MM.1S (cell line): ENCODE results near the gene PM20D2.

Experiments used
- DNase-seq: peaks from one replicate; pipeline ENCODE4 v3.0.0-alpha.2; 2015
- H2AFZ ChIP-seq: fragments of 300-600 bp; sonication (generic); 2 replicates; pipeline ENCODE4 v1.6.0; 2016; ENCODE audit warnings: antibody characterized with exemption, low read length
- H3F3A ChIP-seq: fragments of 300-600 bp; sonication (generic); 2 replicates; pipeline ENCODE4 v1.6.1; 2016; ENCODE audit warnings: mild to moderate bottlenecking, antibody characterized with exemption, low read length, moderate library complexity, mixed read lengths; ENCODE audit not compliant: insufficient read depth
- H3K27ac ChIP-seq: fragments of 300-600 bp; sonication (generic); 2 replicates; pipeline ENCODE4 v1.5.1; 2016; ENCODE audit warnings: mild to moderate bottlenecking, low read length
- H3K27me3 ChIP-seq: fragments of 300-600 bp; sonication (generic); replicated peaks from 2 replicates; pipeline ENCODE4 v1.6.0; 2016; ENCODE audit warnings: low read length; ENCODE audit not compliant: insufficient read depth
- H3K36me3 ChIP-seq: fragments of 300-600 bp; sonication (generic); replicated peaks from 2 replicates; pipeline ENCODE4 v1.6.1; 2016; ENCODE audit warnings: mild to moderate bottlenecking, low read length, mixed read lengths; ENCODE audit not compliant: insufficient read depth
- H3K4me1 ChIP-seq: fragments of 300-600 bp; sonication (generic); 2 replicates; pipeline ENCODE4 v1.6.1; 2016; ENCODE audit warnings: low read length, mixed read lengths
- H3K4me2 ChIP-seq: fragments of 300-600 bp; sonication (generic); 2 replicates; pipeline ENCODE4 v1.6.0; 2016; ENCODE audit warnings: low read depth, low read length
- H3K4me3 ChIP-seq: fragments of 300-600 bp; sonication (generic); 2 replicates; pipeline ENCODE4 v1.5.1; 2016; ENCODE audit warnings: low read length, mixed read lengths
- H3K79me2 ChIP-seq: fragments of 300-600 bp; sonication (generic); 2 replicates; pipeline ENCODE4 v1.6.1; 2016; ENCODE audit warnings: mixed run types, low read length, mixed read lengths
- H3K9ac ChIP-seq: fragments of 300-600 bp; sonication (generic); 2 replicates; pipeline ENCODE4 v1.6.1; 2016; ENCODE audit warnings: low read length, mixed read lengths
- H3K9me2 ChIP-seq: fragments of 300-600 bp; sonication (generic); replicated peaks from 2 replicates; pipeline ENCODE4 v1.6.1; 2016; ENCODE audit warnings: mild to moderate bottlenecking, low read length, mixed read lengths; ENCODE audit not compliant: insufficient read depth
- H3K9me3 ChIP-seq: fragments of 300-600 bp; sonication (generic); replicated peaks from 2 replicates; pipeline ENCODE4 v1.6.1; 2016; ENCODE audit warnings: mild to moderate bottlenecking, low read length, mixed read lengths; ENCODE audit not compliant: insufficient read depth
- H4K20me1 ChIP-seq: fragments of 300-600 bp; sonication (generic); 2 replicates; pipeline ENCODE4 v1.6.1; 2016; ENCODE audit warnings: mild to moderate bottlenecking, low read length, moderate library complexity, mixed read lengths; ENCODE audit not compliant: insufficient read depth
- EZH2 ChIP-seq: fragments of 300-600 bp; sonication (generic); optimal IDR thresholded peaks from 2 replicates; pipeline ENCODE3; 2017; ENCODE audit warnings: low read depth, mild to moderate bottlenecking, antibody characterized with exemption, low read length, mixed read lengths
- EZH2phosphoT487 ChIP-seq: fragments of 300-600 bp; sonication (generic); IDR thresholded peaks from 2 replicates; pipeline ENCODE4 v1.6.1; 2018; ENCODE audit warnings: antibody characterized with exemption, low read length
- TF ChIP-seq, protein P1 (sequence below): fragments of 300-600 bp; sonication (generic); IDR thresholded peaks from 2 replicates; pipeline ENCODE4 v1.5.1; 2016; ENCODE audit warnings: antibody characterized with exemption, low read length, mixed read lengths

Gene PM20D2

DNA sequence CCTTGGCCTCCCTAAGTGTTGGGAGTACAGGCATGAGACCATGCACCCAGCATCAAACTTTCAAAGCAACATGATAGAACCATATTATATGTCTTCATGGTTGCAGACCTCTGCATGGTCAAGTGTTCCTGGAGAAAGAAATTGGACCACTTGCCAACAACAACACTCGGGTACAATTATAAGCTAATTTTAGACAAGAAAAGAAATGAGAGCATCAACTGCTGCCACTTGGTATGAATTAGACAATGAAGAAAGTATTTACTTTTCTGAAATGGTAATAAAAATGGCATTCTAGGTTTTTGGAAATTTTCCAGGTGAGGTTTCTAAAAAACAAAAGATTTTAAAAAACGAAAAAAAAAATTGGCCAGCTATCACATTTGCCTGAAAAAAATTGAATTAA, 7.7 kb upstream of the PM20D2 start:
- TF ChIP-seq EZH2phosphoT487 (no peak), EZH2 (no peak)
- TF ChIP-seq, protein P1, sequence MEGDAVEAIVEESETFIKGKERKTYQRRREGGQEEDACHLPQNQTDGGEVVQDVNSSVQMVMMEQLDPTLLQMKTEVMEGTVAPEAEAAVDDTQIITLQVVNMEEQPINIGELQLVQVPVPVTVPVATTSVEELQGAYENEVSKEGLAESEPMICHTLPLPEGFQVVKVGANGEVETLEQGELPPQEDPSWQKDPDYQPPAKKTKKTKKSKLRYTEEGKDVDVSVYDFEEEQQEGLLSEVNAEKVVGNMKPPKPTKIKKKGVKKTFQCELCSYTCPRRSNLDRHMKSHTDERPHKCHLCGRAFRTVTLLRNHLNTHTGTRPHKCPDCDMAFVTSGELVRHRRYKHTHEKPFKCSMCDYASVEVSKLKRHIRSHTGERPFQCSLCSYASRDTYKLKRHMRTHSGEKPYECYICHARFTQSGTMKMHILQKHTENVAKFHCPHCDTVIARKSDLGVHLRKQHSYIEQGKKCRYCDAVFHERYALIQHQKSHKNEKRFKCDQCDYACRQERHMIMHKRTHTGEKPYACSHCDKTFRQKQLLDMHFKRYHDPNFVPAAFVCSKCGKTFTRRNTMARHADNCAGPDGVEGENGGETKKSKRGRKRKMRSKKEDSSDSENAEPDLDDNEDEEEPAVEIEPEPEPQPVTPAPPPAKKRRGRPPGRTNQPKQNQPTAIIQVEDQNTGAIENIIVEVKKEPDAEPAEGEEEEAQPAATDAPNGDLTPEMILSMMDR, result no peak
- H3K27ac ChIP-seq, result no peak overlapping the region
- H3F3A ChIP-seq, result no peaks in the 10 kb centered on the region
- H3K36me3 ChIP-seq, result no peaks in the 10 kb centered on the region
- H4K20me1 ChIP-seq, result no peaks in the 10 kb centered on the region
- H3K79me2 ChIP-seq, result no peaks in the 10 kb centered on the region
- no peaks in the 10 kb centered on the region for H3K4me1 ChIP-seq
- DNase-seq, result no peak
- H3K4me3 ChIP-seq, result no peak overlapping the region
- H3K9ac ChIP-seq, result no peak overlapping the region
- no peaks in the 10 kb centered on the region for H3K9me2 ChIP-seq
- H3K9me3 ChIP-seq, result no peaks in the 10 kb centered on the region
- H3K4me2 ChIP-seq, result no peak overlapping the region
- no peaks in the 10 kb centered on the region for H3K27me3 ChIP-seq
- H2AFZ ChIP-seq, result no peak overlapping the region

- Histone ChIP-seq H3K27me3 (no peaks in the 10 kb centered on the region), H4K20me1 (no peaks in the 10 kb centered on the region), H3K79me2 (0 out of 2 replicates have a peak, but pooled peaks cover 6% of the 10 kb centered on the region), H2AFZ (no peak overlapping the region), H3K4me1 (peaks cover 7% of the 10 kb centered on the region), H3K4me3 (no peak overlapping the region), H3K27ac (no peak overlapping the region), H3F3A (0 out of 2 replicates have a peak, but pooled peaks cover 6% of the 10 kb centered on the region), H3K9ac (no peak overlapping the region), H3K9me2 (no peaks in the 10 kb centered on the region), H3K4me2 (no peak overlapping the region), H3K9me3 (no peaks in the 10 kb centered on the region), H3K36me3 (no peaks in the 10 kb centered on the region)
- DNase-seq, result no peak
- TF ChIP-seq EZH2phosphoT487 (no peak), EZH2 (no peak)
- TF ChIP-seq, protein P1, result no peak
Measured at GRCh38 chr6:89139509-89140346, 6.1 kb upstream of the PM20D2 start.

DNA sequence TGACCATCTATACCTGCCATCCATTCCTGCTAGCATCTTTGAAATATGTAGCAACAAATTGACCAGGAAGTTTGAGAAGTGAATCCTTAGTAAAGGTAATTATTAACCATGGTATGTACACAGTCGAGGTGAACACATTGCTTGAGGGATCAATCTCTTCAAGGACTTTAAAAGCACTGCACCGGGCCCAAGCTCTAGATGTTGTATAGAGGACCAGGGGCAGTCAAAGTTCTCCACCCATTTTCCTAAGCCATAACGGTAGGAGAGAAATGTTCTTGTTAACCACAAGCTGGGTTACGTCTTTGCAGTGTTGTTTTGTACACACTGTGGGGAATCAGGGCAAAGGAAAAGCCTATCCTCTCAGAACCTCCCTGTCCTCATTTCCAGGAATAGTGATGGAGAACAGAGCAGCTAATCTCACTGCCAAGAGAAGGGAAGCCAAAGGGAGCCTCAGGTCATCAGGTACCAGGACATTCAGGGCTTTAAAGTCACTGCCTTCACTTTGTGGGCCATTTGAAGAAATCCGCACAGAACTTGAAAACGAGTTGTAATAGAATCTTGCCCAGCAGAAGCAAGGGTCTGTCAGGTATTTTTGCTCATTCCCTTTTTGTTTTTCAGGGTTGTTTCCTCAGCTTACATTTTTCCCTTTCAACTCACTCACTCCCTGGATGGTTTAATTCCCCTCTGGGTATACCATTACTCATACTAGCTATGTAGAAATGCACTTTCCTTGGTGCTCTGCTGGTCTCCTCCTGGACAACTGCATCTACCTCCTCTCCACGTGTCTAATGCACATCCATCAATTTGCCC, 5.3 kb upstream of the PM20D2 start:
- TF ChIP-seq, protein P1, result no peak
- H3K27me3 ChIP-seq, result no peaks in the 10 kb centered on the region
- no peak for DNase-seq
- H3K79me2 ChIP-seq, result 0 out of 2 replicates have a peak, but pooled peaks cover 6% of the 10 kb centered on the region
- no peaks in the 10 kb centered on the region for H4K20me1 ChIP-seq
- no peak overlapping the region for H2AFZ ChIP-seq
- no peaks in the 10 kb centered on the region for H3K9me2 ChIP-seq
- H3F3A ChIP-seq, result peaks cover 13% of the 10 kb centered on the region; the same call in 1 of the 2 replicates
- H3K27ac ChIP-seq, result no peak overlapping the region
- no peak overlapping the region for H3K9ac ChIP-seq
- no peaks in the 10 kb centered on the region for H3K9me3 ChIP-seq
- no peak overlapping the region for H3K4me3 ChIP-seq
- peaks cover 10% of the 10 kb centered on the region for H3K4me1 ChIP-seq
- H3K36me3 ChIP-seq, result no peaks in the 10 kb centered on the region
- H3K4me2 ChIP-seq, result no peak overlapping the region
